Fibroblast of pulmonary artery (primary cell): ENCODE results near the gene ATXN7L1.

Experiments used
- DNase-seq: peaks from one replicate; pipeline ENCODE4 v3.0.0-alpha.2; 2010; ENCODE audit warnings: low read depth
- H3K4me3 ChIP-seq: replicated peaks from 2 replicates; pipeline ENCODE4 v1.5.1; 2011; ENCODE audit warnings: low read depth, mild to moderate bottlenecking, control low read depth, low read length, moderate library complexity
- CTCF ChIP-seq: IDR thresholded peaks from 2 replicates; pipeline ENCODE4 v1.5.1; 2011; ENCODE audit warnings: mild to moderate bottlenecking, control low read depth, low read length, inconsistent platforms; ENCODE audit errors: missing control alignments

The ATXN7L1 gene

DNA sequence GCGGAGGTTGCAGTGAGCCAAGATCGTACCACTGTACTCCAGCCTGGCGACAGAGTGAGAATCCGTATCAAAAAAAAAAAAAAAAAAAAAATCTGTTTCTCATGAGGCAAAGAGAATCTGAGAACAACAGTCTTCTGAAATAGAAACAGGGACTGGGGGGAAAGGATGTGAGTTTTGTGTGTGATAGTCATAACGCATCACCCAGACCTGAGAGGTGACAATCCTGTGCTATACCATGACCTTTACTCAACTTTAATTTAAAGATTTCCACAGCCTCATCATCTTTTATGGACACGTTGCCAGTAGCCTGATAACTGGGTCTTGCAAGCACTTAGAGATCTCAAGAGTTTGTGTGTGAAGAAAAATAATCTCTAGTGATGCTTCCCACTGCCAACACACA is 2.3 kb downstream of the ATXN7L1 start:
- DNase-seq, result no peak
- H3K4me3 ChIP-seq, result no peak overlapping the region
- TF ChIP-seq CTCF, result no peak

- no peak overlapping the region for H3K4me3 ChIP-seq
- no peak for DNase-seq
- TF ChIP-seq CTCF, result no peak
Observed at GRCh38 chr7:105872491-105872890, 3.9 kb downstream of the ATXN7L1 start.

DNA sequence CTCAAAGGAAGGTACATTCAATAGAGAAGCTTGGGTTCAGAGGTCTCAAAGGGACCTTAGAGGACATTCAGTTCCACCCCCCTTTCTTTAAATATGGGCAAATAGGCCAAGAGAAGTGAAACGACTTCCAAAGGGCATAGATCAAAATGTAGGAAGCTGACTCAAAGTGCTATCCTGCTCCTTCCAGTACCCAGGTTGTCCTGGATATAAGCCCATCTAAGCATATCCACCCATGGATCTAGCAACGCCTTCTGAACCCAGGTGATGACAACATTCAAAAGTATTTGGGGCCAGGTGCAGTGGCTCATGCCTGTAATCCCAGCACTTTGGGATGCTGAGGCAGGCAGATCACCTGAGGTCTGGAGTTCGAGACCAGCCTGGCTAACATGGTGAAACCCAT is 5.3 kb downstream of the ATXN7L1 start:
- no peak for DNase-seq
- no peak for TF ChIP-seq CTCF

GRCh38 chr7:105866102-105866801 is 10.1 kb downstream of the ATXN7L1 start:
- H3K4me3 ChIP-seq, result no peak overlapping the region
- no peak for TF ChIP-seq CTCF
- DNase-seq, result no peak

More for the DNA sequence above, 5.3 kb downstream of the ATXN7L1 start:
- no peak overlapping the region for H3K4me3 ChIP-seq

- DNase-seq, result no peak
- no peak for TF ChIP-seq CTCF
- no peak overlapping the region for H3K4me3 ChIP-seq
Observed at GRCh38 chr7:105863876-105864275, 12.5 kb downstream of the ATXN7L1 start.

DNA sequence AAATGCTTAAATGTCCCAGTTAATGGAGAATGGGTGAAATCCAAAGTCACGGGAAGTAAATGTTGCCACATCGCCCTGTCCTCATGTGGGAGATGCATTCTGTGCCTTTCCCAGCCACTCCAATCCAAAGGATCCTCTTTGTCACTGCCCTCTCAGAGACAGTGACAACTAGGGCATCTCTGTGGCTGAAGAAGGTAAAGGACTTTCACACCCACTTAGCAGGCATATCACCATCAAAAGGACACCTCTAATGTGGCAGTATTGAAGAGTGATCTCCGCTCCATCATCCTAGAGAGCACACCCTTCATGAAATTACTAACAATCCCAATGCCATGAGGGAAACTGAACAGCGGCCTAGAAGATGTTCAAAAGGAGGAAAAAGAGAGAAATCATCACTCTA is 13.6 kb downstream of the ATXN7L1 start:
- DNase-seq, result no peak
- TF ChIP-seq CTCF, result no peak
- no peak overlapping the region for H3K4me3 ChIP-seq

DNA sequence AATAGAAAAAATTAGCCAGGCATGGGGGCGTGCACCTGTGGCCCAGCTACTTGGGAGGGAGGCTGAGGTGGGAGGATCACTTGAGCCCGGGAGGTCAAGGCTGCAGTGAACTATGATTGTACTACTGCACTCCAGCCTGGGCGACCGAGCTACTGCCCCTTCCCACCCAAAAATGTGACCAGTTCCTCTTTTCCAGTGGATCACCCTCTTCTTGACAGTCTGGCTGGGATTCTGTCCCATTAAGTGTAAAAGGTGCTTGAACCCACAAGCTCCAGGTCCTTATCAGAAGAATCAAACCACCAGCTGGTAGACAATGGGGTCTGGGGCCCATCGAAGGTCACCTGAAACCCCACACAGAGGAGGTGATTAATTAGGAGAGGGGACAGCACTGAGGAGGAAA is 14.1 kb downstream of the ATXN7L1 start:
- TF ChIP-seq CTCF, result no peak
- H3K4me3 ChIP-seq, result no peak overlapping the region
- no peak for DNase-seq
